HG03196 (cell line): ENCODE data around the gene SWSAP1.
"Not testable (repeated sequence)": the region's sequence is repeated elsewhere in the genome, so short reads cannot be mapped to it uniquely, and the experiment has no call there.

ENCODE experiments used
- ATAC-seq: cut with Tn5 transposase; IDR thresholded peaks from one replicate; pipeline ENCODE4 v1.9.1; 2021; ENCODE audit not compliant: unreplicated experiment

SWSAP1 gene

DNA sequence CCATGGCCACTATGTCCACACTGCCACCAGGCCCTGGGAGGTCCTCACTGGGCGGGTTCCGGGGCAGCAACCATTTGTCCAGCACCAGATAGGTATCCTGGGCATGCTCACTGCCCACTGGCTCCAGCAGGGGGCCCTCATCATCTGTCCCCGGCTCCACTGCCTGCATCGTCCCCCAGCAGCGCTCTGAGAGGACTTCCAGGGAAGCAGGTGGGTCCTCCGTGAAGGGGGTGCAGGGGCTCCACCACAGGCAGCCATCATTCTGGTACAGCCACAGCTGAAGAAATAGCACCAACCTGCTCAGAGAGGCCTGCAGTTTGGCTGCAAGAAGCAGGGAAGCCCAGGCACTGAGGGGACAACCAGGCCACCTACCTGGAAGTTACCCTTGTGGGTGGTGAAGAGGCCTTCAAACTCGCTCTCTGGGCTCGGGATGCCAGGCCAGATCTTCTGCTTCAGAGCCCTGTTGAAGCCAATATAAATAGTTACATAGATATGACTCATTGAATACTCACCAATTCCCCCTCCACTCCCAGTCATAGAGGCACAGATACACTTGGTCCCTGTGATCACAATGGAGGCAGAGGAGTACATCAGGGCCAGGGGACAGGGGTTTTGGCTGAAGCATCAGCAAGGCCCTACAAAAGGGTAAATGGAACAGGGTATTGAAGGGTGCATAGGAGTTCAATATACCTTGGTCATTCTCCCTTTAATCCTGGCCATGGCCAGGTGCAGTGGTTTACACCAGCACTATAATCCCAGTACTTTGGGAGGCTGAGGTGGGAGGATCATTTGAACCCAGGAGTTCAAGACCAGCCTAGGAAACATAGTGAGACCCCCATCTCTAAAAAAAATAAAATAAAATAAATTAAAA lies 4.1 kb downstream of the SWSAP1 start:
- ATAC-seq, result no peak

DNA sequence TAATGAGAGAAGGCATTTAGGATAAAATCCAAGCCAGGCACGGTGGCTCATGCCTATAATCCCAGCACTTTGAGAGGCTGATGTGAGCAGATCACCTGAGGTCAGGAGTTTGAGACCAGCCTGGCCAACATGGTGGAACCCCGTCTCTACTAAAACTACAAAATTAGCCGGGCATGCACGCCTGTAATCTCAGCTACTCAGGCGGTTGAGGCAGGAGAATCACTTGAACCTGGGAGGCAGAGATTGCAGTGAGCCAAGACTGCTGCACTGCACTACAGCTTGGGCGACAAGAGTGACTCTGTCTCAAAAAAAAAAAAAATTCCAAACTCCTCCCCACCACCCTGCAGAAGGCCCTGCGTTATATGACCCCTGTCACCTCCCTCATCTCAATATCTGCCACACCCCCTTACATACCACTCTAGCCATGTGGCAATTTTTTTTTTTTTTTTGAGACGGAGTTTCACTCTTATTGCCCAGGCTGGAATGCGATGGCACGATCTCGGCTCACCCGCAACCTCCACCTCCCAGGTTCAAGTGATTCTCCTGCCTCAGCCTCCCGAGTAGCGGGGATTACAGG lies 4.9 kb downstream of the SWSAP1 start:
- not testable (repeated sequence) for ATAC-seq

- ATAC-seq, result no peak
These were observed 5.4 kb downstream of the SWSAP1 start for GRCh38 chr19:11379857-11380350.

GRCh38 chr19:11380653-11381537 lies 6.4 kb downstream of the SWSAP1 start:
- ATAC-seq, result peak; percentile 65

DNA sequence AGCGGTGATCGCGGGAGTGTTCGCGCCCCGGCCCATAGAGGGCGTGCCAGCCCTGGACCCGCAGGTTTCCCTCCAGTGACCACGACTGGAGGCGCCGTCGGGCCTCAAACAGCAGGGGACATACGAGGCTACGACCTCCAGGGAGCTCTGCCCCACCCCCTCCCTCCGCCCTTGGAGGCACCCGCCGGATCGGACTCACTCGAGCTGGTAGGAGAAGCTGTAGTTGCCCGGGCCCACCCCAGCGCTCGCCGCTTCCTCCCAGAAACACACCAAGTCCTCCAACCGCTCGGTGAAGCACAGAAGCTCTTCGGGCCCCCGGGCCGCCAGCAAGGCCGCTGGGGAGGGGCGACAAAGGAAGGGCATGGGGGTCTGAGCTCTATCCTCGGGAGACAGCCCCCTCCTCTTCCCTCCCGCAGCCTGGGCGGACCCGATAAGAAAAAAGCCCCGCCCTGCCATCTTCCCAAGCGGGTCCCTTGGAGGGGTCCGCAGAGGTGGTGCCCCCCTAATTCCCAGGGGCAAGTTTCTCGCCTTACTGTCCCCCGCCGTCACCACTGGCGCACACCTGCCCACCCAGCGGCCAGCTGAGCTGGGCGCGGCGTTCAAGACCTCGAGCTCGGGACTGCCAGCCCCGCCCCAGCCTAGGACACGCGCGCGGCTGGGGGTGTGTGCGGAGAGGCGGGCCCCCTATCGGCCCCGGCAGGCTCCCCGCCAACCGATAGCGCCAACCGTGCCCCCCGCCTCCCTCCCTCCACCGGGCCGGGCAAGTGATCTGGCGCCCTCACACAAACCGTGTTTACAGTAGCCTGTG lies 8.6 kb downstream of the SWSAP1 start:
- ATAC-seq, result no peak

GRCh38 chr19:11383706-11384048 lies 9.2 kb downstream of the SWSAP1 start:
- no peak for ATAC-seq

- ATAC-seq, result no peak
These were observed 10.3 kb downstream of the SWSAP1 start for GRCh38 chr19:11384778-11385129.

DNA sequence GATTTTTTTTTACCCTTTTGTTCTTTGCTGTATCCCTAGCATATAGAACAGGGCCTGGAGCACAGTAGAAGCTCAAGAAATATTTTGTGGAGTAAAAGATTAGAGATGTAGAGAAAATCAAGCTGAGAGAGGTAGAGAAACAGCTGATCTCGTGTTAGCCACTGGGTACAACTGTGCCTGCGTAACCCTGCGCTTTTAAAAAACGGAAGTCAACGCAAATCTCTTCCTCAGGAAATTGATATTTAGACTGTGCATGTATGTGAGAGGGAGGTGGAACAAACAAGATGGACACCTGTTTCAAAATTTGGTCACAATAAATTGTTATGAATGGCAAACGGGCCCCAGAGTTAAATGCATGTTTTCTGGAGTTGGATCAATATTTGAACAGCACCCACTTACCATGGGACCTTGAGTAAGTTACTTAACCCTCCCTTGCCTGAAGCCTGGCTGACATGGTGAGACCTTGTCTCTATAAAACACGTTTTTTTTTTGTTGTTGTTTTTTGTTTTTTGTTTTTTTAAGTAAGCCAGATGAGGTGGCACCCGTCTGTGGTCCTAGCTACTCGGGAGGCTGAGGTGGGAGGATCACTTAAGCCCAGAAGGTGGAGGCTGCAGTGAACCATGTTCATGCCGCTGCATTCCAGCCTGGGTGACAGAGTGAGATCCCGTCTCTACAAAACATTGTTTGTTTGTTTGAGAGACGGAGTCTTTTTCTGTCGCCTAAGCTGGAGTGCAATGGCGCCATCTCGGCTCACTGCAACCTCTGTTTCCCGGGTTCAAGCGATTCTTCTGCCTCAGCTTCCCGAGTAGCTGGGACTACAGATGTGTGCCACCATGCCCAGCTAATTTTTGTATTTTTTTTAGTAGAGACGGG lies 12.9 kb downstream of the SWSAP1 start:
- no peak for ATAC-seq

DNA sequence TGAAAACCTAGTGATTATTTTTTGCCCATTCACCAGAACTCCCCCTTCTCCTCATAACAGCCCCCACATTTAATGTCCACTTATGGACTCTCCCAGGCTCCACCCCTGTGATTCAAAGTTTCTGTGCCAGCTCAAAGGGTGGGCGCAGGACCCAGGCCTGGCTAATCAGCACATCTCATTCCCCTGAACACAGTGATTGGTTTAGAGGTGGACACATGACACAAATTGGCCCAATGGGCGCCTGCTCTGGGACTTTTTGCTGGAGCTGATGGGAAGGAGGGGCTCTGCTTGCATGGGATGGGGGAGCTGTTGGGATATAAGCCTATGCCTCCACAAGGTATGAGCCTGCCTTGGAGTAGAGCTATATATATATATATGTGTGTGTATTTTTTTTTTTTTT lies 15.9 kb downstream of the SWSAP1 start:
- ATAC-seq, result no peak

GRCh38 chr19:11390933-11391680 lies 16.6 kb downstream of the SWSAP1 start:
- ATAC-seq, result no peak

DNA sequence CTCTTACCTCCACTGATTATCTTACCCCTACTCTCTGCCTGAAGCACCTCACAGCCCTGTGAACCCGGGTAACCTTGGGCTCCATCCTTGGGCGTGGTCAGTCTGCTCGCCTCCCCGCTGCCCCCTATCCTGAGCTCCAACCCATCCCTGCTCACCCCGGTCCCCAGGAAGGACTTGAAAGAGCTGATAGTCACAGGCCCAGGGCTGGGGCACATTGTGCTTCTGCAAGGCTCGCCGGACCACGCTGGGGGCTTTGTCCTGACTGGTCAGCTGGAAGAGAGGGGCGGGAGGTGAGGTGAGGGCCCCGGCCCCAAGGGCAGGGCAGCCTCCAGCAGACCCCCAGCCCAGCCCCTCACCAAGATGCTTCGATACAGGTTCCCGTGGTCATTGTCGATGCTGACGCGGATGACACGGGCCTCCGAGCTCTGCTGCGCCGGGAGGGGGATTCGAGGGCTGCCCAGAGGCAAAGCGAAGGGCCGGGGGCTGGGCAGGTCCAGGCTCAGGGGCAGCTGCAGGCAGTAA lies 22.7 kb downstream of the SWSAP1 start:
- no peak for ATAC-seq

- ATAC-seq, result no peak
These were observed 25.2 kb downstream of the SWSAP1 start for GRCh38 chr19:11399667-11400066.

GRCh38 chr19:11400798-11401197 lies 26.3 kb downstream of the SWSAP1 start:
- no peak for ATAC-seq

- no peak for ATAC-seq
These were observed 27.5 kb downstream of the SWSAP1 start for GRCh38 chr19:11401808-11402543.

DNA sequence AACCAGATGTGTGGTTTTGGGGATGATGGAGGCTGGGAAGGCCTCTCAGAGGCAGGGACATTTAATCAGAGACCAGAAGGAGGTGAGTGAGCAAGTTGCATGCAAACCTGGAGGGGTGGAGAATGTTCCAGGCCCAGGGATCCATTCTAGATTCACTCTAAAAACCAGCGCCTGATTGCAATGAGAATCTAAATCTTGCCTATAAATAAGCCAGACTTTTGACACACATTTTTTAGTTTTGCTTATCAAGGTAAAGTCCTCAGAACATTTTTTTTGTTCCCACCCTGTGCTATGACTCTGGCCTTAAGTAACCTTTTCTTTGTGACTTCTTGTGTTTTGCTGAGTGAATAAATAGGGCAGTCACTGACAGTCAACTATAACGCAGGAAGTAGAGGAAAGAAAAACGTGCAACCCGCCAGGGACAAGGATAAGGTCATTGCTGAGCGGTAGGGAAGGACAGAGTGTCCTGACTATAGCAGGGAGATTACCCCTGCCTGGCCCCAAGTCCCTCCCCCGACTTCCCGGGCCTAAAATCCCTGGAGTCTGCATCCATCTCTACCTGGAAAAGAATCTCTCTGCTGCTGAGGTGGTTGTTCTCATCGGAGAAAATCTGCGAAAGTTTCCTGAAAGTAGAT lies 30.2 kb downstream of the SWSAP1 start:
- ATAC-seq, result no peak

GRCh38 chr19:11405846-11406643 lies 31.6 kb downstream of the SWSAP1 start:
- ATAC-seq, result no peak

- ATAC-seq, result not testable (repeated sequence)
These were observed 32.3 kb downstream of the SWSAP1 start for GRCh38 chr19:11406703-11407236.
